K562 (cell line): Measurements from ENCODE around the gene BDKRB2.

ENCODE experiments used
- KDM1A ChIP-seq, 2 experiments: fragments of 450-650 bp; IDR thresholded peaks; 2 replicates each; pipeline ENCODE4 v1.6.1; 2016; ENCODE audit warnings: mild to moderate bottlenecking in 2 of 2
- POLR2A ChIP-seq: fragments of 450-650 bp; conservative IDR thresholded peaks from 2 replicates; pipeline ENCODE4 v1.6.1; 2016
- POLR3G ChIP-seq: IDR thresholded peaks from 2 replicates; pipeline ENCODE4 v1.6.1; 2011; ENCODE audit not compliant: insufficient read length, insufficient replicate concordance; ENCODE audit errors: extremely low read depth
- RFX5 ChIP-seq: IDR thresholded peaks from 2 replicates; pipeline ENCODE4 v1.6.1; 2011; ENCODE audit warnings: low read depth, mild to moderate bottlenecking, improper control_type of control experiment, low read length
- ZBTB1 ChIP-seq: sonication (generic); formaldehyde crosslinking; IDR thresholded peaks from 2 replicates; pipeline ENCODE4 v1.8.1; 2023; ENCODE audit warnings: missing genetic modification reagents, low read depth, mild to moderate bottlenecking, borderline replicate concordance

DNA sequence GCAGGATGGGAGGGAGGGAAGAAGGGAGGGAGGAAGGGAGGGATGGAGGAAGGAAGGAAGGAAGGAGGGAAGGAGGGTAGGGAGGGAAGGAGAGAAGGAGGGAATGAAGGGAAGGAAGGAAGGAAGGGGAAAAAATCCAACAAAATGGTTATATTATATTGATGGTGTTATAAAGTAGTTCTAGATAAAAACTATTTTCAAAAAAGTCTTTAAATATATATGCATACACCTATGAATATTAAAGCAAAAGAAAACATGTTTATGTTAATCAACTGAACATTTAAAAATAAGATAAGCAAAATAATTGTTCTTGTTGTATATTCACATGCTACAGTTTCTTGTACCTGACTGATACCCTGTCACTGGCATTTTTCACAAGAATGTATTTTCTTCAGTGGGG is 53.3 kb downstream of the BDKRB2 start:
- TF ChIP-seq KDM1A (IDR thresholded peaks at IDR 0.05) = no peak
- no peak for TF ChIP-seq POLR3G
- no peak for TF ChIP-seq POLR2A
- TF ChIP-seq ZBTB1 (CRISPR knock-in tag) = no peak
- no peak for TF ChIP-seq RFX5
